HCT116 (cell line): Measurements from ENCODE around the gene ALDH1L2. TPM values are rescaled to one million over a fixed set of nuclear protein-coding genes. Genes with fewer than 3 reads are reported as not detected.

Experiments used
- ATAC-seq: fragments of 200-7000 bp; cut with Tn5 transposase; 2 replicates; pipeline ENCODE4 v1.9.1; 2020; ENCODE audit warnings: mild to moderate bottlenecking, moderate library complexity
- BruUV-seq: library from RNA; stranded (reverse); fragments of 400-500 nt; replicated peaks from 2 replicates; lab custom pipeline; 2021; lab: Mats Ljungman, UMichigan
- CTCF ChIA-PET: fragments of 300-600 bp; sonication (Branson Sonifier 250); formaldehyde crosslinking; loops from one replicate; lab custom pipeline; 2021; ENCODE audit warnings: antibody characterized with exemption; lab: Charles Lee
- POLR2A ChIA-PET: fragments of 300-600, 350-600 bp; sonication (Branson Sonifier 250); formaldehyde crosslinking; loops from one replicate; lab custom pipeline; 2021; ENCODE audit warnings: antibody characterized with exemption; lab: Charles Lee
- RAD21 ChIA-PET, 2 experiments: fragments of 300-600 bp; sonication (Branson Sonifier 250); formaldehyde crosslinking; loops; one replicate each; lab custom pipeline; 2023; ENCODE audit warnings: low total read pairs in 2 of 2; ENCODE audit not compliant: uncharacterized antibody in 2 of 2, unreplicated experiment in 2 of 2, low non-redundant PET in 1 of 2; lab: Charles Lee
- DNase-seq: peaks from one replicate; pipeline ENCODE4 v3.0.0-alpha.2; 2010; ENCODE audit warnings: low read depth, low spot score
- H2AFZ ChIP-seq: fragments of 200-600 bp; shearing (Covaris generic), sonication (generic); 2 replicates; pipeline ENCODE4 v1.6.1; 2017; ENCODE audit warnings: low read depth, mixed run types, mixed read lengths, antibody characterized with exemption, low read length; ENCODE audit not compliant: poor library complexity, severe bottlenecking
- H3K27ac ChIP-seq: 2 replicates; pipeline ENCODE4 v1.5.1; 2012; ENCODE audit warnings: low read depth, low read length
- H3K27me3 ChIP-seq: fragments of 200-600 bp; sonication (generic); 2 replicates; pipeline ENCODE4 v1.6.1; 2016; ENCODE audit warnings: mixed run types, low read length, mixed read lengths; ENCODE audit not compliant: insufficient read depth
- H3K36me3 ChIP-seq, 2 experiments: fragments of 200-500 bp in 1 of 2; fragments of 200-600 bp in 1 of 2; sonication (Bioruptor generic) in 1 of 2; sonication (generic) in 1 of 2; 2 replicates each; pipeline versions ENCODE4 v1.5.1 to v1.6.1; 2014 to 2016; ENCODE audit warnings: low read length in 2 of 2, inconsistent platforms in 1 of 2, mixed read lengths in 1 of 2, mixed run types in 1 of 2; ENCODE audit not compliant: insufficient read depth in 2 of 2, control insufficient read depth in 1 of 2
- H3K4me1 ChIP-seq, 2 experiments: fragments of 200-600 bp in 1 of 2; sonication (generic) in 1 of 2; 2 replicates each; pipeline versions ENCODE4 v1.5.1 to v1.6.1; 2012 to 2017; ENCODE audit warnings: low read length in 2 of 2, inconsistent platforms in 1 of 2, mild to moderate bottlenecking in 1 of 2, mixed read lengths in 1 of 2, mixed run types in 1 of 2, moderate library complexity in 1 of 2; ENCODE audit not compliant: insufficient read depth in 2 of 2, control insufficient read depth in 1 of 2
- H3K4me2 ChIP-seq: fragments of 200-600 bp; sonication (generic); 2 replicates; pipeline ENCODE4 v1.6.1; 2017; ENCODE audit warnings: mixed run types, low read length, mixed read lengths
- H3K4me3 ChIP-seq, 2 experiments: fragments of 200-600 bp in 1 of 2; sonication (generic) in 1 of 2; replicated peaks in 1 of 2; 2 replicates each; pipeline ENCODE4 v1.5.1; 2011 to 2016; ENCODE audit warnings: low read length in 2 of 2, control low read depth in 1 of 2, low read depth in 1 of 2, mild to moderate bottlenecking in 1 of 2, mixed read lengths in 1 of 2, mixed run types in 1 of 2
- H3K79me2 ChIP-seq: fragments of 200-600 bp; sonication (generic); 2 replicates; pipeline ENCODE4 v1.6.1; 2017; ENCODE audit warnings: mild to moderate bottlenecking, mixed run types, low read length, moderate library complexity, mixed read lengths; ENCODE audit not compliant: insufficient read depth
- H3K9ac ChIP-seq: fragments of 200-600 bp; sonication (generic); 2 replicates; pipeline ENCODE4 v1.6.1; 2016; ENCODE audit warnings: low read length, mixed read lengths
- H3K9me2 ChIP-seq: fragments of 200-600 bp; sonication (generic), shearing (Covaris generic); 2 replicates; pipeline ENCODE4 v1.6.1; 2017; ENCODE audit warnings: mixed run types, mild to moderate bottlenecking, moderate library complexity; ENCODE audit not compliant: insufficient read depth
- H3K9me3 ChIP-seq, 2 experiments: fragments of 200-500 bp in 1 of 2; fragments of 200-600 bp in 1 of 2; sonication (Bioruptor generic) in 1 of 2; sonication (generic) in 1 of 2; 2 replicates each; pipeline ENCODE4 v1.6.1; 2014 to 2017; ENCODE audit warnings: low read length in 2 of 2, mixed read lengths in 2 of 2, inconsistent platforms in 1 of 2, low read depth in 1 of 2, mild to moderate bottlenecking in 1 of 2, mixed run types in 1 of 2, moderate library complexity in 1 of 2; ENCODE audit not compliant: control insufficient read depth in 1 of 2, insufficient read depth in 1 of 2
- H4K20me1 ChIP-seq: fragments of 200-600 bp; sonication (generic), shearing (Covaris generic); 2 replicates; pipeline ENCODE4 v1.6.1; 2017; ENCODE audit warnings: mixed run types, mild to moderate bottlenecking, moderate library complexity; ENCODE audit not compliant: insufficient read depth
- CBX3 ChIP-seq: IDR thresholded peaks from 2 replicates; pipeline ENCODE4 v1.6.1; 2012; ENCODE audit warnings: low read depth
- CEBPB ChIP-seq: IDR thresholded peaks from 2 replicates; pipeline ENCODE4 v1.6.1; 2012; ENCODE audit warnings: low read depth
- ELF1 ChIP-seq: IDR thresholded peaks from 2 replicates; pipeline ENCODE4 v1.6.1; 2012; ENCODE audit warnings: low read depth, borderline replicate concordance
- EZH2 ChIP-seq: fragments of 200-600 bp; sonication (generic); IDR thresholded peaks from 2 replicates; pipeline ENCODE4 v1.6.1; 2017; ENCODE audit warnings: antibody characterized with exemption, mixed run types
- EZH2phosphoT487 ChIP-seq: fragments of 200-600 bp; IDR thresholded peaks from 2 replicates; pipeline ENCODE4 v1.6.1; 2018; ENCODE audit warnings: antibody characterized with exemption, borderline replicate concordance
- JUND ChIP-seq: IDR thresholded peaks from 2 replicates; pipeline ENCODE4 v1.6.1; 2012
- POLR2A ChIP-seq: IDR thresholded peaks from 2 replicates; pipeline ENCODE4 v1.7.0; 2011; ENCODE audit warnings: borderline replicate concordance; ENCODE audit not compliant: insufficient read depth, insufficient read length; ENCODE audit errors: extremely low read depth
- RAD21 ChIP-seq: IDR thresholded peaks from 2 replicates; pipeline ENCODE4 v1.6.1; 2012; ENCODE audit warnings: low read depth, mild to moderate bottlenecking
- SIN3A ChIP-seq: IDR thresholded peaks from 2 replicates; pipeline ENCODE4 v1.6.1; 2012; ENCODE audit warnings: low read depth
- TCF7L2 ChIP-seq: IDR thresholded peaks from 2 replicates; pipeline ENCODE4 v1.7.0; 2011; ENCODE audit warnings: borderline replicate concordance, inconsistent platforms; ENCODE audit not compliant: insufficient read depth, insufficient read length; ENCODE audit errors: extremely low read depth
- YY1 ChIP-seq: IDR thresholded peaks from 2 replicates; pipeline ENCODE4 v1.6.1; 2011; ENCODE audit warnings: low read length, low read depth, moderate library complexity, mild to moderate bottlenecking; ENCODE audit not compliant: insufficient replicate concordance; ENCODE audit errors: extremely low read depth
- ZNF274 ChIP-seq: fragments of 200-500 bp; sonication (Bioruptor generic); IDR thresholded peaks from 2 replicates; pipeline ENCODE4 v1.6.1; 2014; ENCODE audit warnings: mild to moderate bottlenecking, low read depth, low read length, inconsistent platforms
- intact Hi-C: fragments of 100-400 bp; cut with micrococcal nuclease; formaldehyde crosslinking; loops from 2 replicates; pipeline ENCODE4 v1.10.0; 2022
- total RNA-seq: library from RNA; stranded (reverse); gene quantifications from one replicate; pipeline ENCODE4 v1.2.1, GENCODE V29; 2021; ENCODE audit not compliant: unreplicated experiment
- TF ChIP-seq, protein P1 (sequence below): IDR thresholded peaks from 2 replicates; pipeline ENCODE4 v1.6.1; 2011; ENCODE audit warnings: mild to moderate bottlenecking, low read length, moderate library complexity; ENCODE audit not compliant: insufficient replicate concordance; ENCODE audit errors: extremely low read depth
- TF ChIP-seq, protein P2 (sequence below): IDR thresholded peaks from 2 replicates; pipeline ENCODE4 v1.6.1; 2012
- TF ChIP-seq, protein P3 (sequence below), 3 experiments: fragments of 200-600 bp in 1 of 3; sonication (generic) in 1 of 3; IDR thresholded peaks in 2 of 3; conservative IDR thresholded peaks in 1 of 3; 2 replicates each; pipeline ENCODE4 v1.5.1; 2012 to 2017; ENCODE audit warnings: low read depth in 2 of 3, low read length in 2 of 3, antibody characterized with exemption in 1 of 3, borderline replicate concordance in 1 of 3, control low read depth in 1 of 3, mild to moderate bottlenecking in 1 of 3, mixed read lengths in 1 of 3, mixed run types in 1 of 3, moderate library complexity in 1 of 3; ENCODE audit not compliant: insufficient read depth in 1 of 3

Gene ALDH1L2
- total RNA-seq, 1 experiment from 2014 or later, result 1.5 TPM

DNA sequence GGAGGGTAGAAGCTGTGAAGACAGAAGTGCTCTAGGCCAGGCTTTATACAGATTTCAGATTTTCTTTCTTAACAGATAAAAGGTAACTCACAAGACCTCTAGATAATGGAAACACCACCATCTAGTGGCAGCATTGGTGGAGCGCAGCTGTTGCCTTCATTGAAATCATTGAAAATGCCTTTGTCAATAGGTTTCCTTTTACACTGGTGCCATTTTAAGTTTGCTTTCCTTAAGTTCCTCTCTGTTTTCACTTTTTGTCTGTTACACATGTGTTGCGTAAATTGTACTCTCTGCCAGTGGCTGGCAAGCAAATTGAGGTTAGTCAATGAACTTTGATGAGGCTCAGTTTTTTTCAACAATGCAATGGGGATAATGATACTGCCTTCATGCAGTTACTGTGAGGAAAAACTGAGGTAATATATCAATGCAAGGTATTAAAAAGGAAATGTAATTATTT lies 31.1 kb downstream of the ALDH1L2 start:
- POLR2A ChIA-PET, result no interaction called here

DNA sequence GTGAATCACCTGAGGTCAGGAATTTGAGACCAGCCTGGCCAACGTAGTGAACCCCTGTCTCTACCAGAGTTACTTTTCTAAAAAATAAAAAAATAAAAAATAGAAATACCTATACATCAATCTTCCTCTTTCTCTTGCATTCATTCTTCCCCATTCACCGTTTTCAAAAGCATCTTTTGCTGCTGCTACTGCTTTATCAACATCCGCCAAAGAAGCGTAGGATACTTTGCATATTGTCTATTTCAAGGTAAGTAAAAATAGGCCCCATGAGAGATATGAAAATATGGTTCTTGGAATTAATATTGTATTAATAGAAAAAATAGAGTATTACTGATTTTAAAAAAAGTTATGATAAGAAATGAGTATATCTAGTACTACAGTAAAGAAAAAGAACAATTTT lies 32.3 kb downstream of the ALDH1L2 start:
- Histone ChIP-seq H3K4me1 (peaks cover 0 to 5% of the 10 kb centered on the region in 2 experiments; a peak in 1 of 4 replicates), H3K9ac (no peak overlapping the region), H3K4me2 (no peak overlapping the region), H3K79me2 (no peaks in the 10 kb centered on the region), H3K4me3 (no peak overlapping the region), H4K20me1 (no peaks in the 10 kb centered on the region), H3K36me3 (no peaks in the 10 kb centered on the region), H3K27ac (no peak overlapping the region), H2AFZ (no peak overlapping the region), H3K9me3 (peaks cover 0 to 3% of the 10 kb centered on the region in 2 experiments; a peak in 1 of 4 replicates), H3K27me3 (no peaks in the 10 kb centered on the region), H3K9me2 (no peaks in the 10 kb centered on the region)
- BruUV-seq, result no TSS peak
- RAD21 ChIA-PET, result interaction anchor here in 1 of 2 experiments (1.3 kb wide), 1 partner anchor 670 kb away, joined by 3 read pairs; no protein-coding TSS in a partner anchor
- intact Hi-C loops, result loop anchor here (2.0 to 5.0 kb wide), 4 partner anchors 175 to 851 kb away; no protein-coding TSS in a partner anchor
- POLR2A ChIA-PET, result no interaction called here
- CTCF ChIA-PET, result interaction anchor here (1.8 to 2.4 kb wide), 2 partner anchors 669 to 670 kb away, joined by 4 to 11 read pairs; no protein-coding TSS in a partner anchor
- ATAC-seq (no peak), DNase-seq (no peak)
- TF ChIP-seq, protein P1, sequence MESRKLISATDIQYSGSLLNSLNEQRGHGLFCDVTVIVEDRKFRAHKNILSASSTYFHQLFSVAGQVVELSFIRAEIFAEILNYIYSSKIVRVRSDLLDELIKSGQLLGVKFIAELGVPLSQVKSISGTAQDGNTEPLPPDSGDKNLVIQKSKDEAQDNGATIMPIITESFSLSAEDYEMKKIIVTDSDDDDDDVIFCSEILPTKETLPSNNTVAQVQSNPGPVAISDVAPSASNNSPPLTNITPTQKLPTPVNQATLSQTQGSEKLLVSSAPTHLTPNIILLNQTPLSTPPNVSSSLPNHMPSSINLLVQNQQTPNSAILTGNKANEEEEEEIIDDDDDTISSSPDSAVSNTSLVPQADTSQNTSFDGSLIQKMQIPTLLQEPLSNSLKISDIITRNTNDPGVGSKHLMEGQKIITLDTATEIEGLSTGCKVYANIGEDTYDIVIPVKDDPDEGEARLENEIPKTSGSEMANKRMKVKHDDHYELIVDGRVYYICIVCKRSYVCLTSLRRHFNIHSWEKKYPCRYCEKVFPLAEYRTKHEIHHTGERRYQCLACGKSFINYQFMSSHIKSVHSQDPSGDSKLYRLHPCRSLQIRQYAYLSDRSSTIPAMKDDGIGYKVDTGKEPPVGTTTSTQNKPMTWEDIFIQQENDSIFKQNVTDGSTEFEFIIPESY, result no peak
- TF ChIP-seq YY1 (no peak), EZH2 (no peak), CBX3 (no peak), ELF1 (no peak), TCF7L2 (no peak), SIN3A (no peak), ZNF274 (no peak), POLR2A (no peak), JUND (no peak)
- TF ChIP-seq, protein P2, sequence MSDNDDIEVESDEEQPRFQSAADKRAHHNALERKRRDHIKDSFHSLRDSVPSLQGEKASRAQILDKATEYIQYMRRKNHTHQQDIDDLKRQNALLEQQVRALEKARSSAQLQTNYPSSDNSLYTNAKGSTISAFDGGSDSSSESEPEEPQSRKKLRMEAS, result no peak

More for the DNA sequence above, 31.1 kb downstream of the ALDH1L2 start:
- TF ChIP-seq EZH2phosphoT487 (no peak), CEBPB (0 out of 2 replicates have a peak, but pooled peaks have one; percentile 18), RAD21 (peak; percentile 97)
- TF ChIP-seq, protein P3, sequence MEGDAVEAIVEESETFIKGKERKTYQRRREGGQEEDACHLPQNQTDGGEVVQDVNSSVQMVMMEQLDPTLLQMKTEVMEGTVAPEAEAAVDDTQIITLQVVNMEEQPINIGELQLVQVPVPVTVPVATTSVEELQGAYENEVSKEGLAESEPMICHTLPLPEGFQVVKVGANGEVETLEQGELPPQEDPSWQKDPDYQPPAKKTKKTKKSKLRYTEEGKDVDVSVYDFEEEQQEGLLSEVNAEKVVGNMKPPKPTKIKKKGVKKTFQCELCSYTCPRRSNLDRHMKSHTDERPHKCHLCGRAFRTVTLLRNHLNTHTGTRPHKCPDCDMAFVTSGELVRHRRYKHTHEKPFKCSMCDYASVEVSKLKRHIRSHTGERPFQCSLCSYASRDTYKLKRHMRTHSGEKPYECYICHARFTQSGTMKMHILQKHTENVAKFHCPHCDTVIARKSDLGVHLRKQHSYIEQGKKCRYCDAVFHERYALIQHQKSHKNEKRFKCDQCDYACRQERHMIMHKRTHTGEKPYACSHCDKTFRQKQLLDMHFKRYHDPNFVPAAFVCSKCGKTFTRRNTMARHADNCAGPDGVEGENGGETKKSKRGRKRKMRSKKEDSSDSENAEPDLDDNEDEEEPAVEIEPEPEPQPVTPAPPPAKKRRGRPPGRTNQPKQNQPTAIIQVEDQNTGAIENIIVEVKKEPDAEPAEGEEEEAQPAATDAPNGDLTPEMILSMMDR (IDR thresholded peaks at IDR 0.05 in 2 of 3, conservative IDR thresholded peaks at IDR 0.05 in 1 of 3; ENCODE audit: borderline replicate concordance in 1 of 3, insufficient read depth in 1 of 3, low read depth in 2 of 3, low read length in 2 of 3), result peak; percentile 85 to 97 (median 86)
- DNase-seq (peak; percentile 67), ATAC-seq (peak; percentile 84)
- CTCF ChIA-PET, result interaction anchor here (1.1 to 2.4 kb wide), 6 partner anchors 15 to 694 kb away, joined by 3 to 11 read pairs (median 4); no protein-coding TSS in a partner anchor
- Histone ChIP-seq H3K79me2 (no peaks in the 10 kb centered on the region), H4K20me1 (no peaks in the 10 kb centered on the region), H3K4me1 (no peaks in the 10 kb centered on the region), H3K4me3 (no peak overlapping the region), H2AFZ (no peak overlapping the region), H3K9me3 (peaks cover 0 to 3% of the 10 kb centered on the region in 2 experiments; a peak in 1 of 4 replicates), H3K4me2 (no peak overlapping the region; the same call in 1 of the 2 replicates), H3K27ac (no peak overlapping the region), H3K9ac (no peak overlapping the region), H3K9me2 (no peaks in the 10 kb centered on the region), H3K27me3 (no peaks in the 10 kb centered on the region), H3K36me3 (no peaks in the 10 kb centered on the region)
- RAD21 ChIA-PET, result interaction anchor here in 1 of 2 experiments (1.1 kb wide), 1 partner anchor 671 kb away, joined by 3 read pairs; no protein-coding TSS in a partner anchor
- intact Hi-C loops, result loop anchor here (1.0 to 5.0 kb wide), 5 partner anchors 176 to 852 kb away; no protein-coding TSS in a partner anchor
- BruUV-seq, result no TSS peak
